ENCODE data around the gene ASIC3.

ASIC3 gene

GRCh38 chr7:151093748-151094147 lies 45.4 kb downstream of the ASIC3 start:
- no peaks in the 10 kb centered on the region for H3K27me3 ChIP-seq (replicated peaks; ENCODE audit: control insufficient read depth, insufficient read depth, low read length)
- no peak overlapping the region for H3K4me3 ChIP-seq (ENCODE audit: low read length)
- H3K9me3 ChIP-seq (ENCODE audit: control insufficient read depth, low read length) = no peaks in the 10 kb centered on the region
- H3K36me3 ChIP-seq (ENCODE audit: control insufficient read depth, insufficient read depth, low read length, severe bottlenecking) = peaks cover 3% of the 10 kb centered on the region
- no peak for DNase-seq (ENCODE audit: low read depth)
- no peak overlapping the region for H3K9ac ChIP-seq (ENCODE audit: low read length)
- peaks cover 59% of the 10 kb centered on the region for H3K4me1 ChIP-seq (ENCODE audit: control insufficient read depth, insufficient read depth, low read length)

GRCh38 chr7:151094675-151095074 lies 46.3 kb downstream of the ASIC3 start:
- peaks cover 3% of the 10 kb centered on the region for H3K36me3 ChIP-seq (ENCODE audit: control insufficient read depth, insufficient read depth, low read length, severe bottlenecking)
- no peak overlapping the region for H3K4me3 ChIP-seq (ENCODE audit: low read length)
- H3K27me3 ChIP-seq (replicated peaks; ENCODE audit: control insufficient read depth, insufficient read depth, low read length) = no peaks in the 10 kb centered on the region
- H3K9me3 ChIP-seq (ENCODE audit: control insufficient read depth, low read length) = no peaks in the 10 kb centered on the region
- DNase-seq (ENCODE audit: low read depth) = no peak
- peaks cover 49% of the 10 kb centered on the region for H3K4me1 ChIP-seq (ENCODE audit: control insufficient read depth, insufficient read depth, low read length)
- no peak overlapping the region for H3K9ac ChIP-seq (ENCODE audit: low read length)

- H3K9ac ChIP-seq (ENCODE audit: low read length) = no peak overlapping the region
- H3K4me3 ChIP-seq (ENCODE audit: low read length) = no peak overlapping the region
- H3K36me3 ChIP-seq (ENCODE audit: control insufficient read depth, insufficient read depth, low read length, severe bottlenecking) = peaks cover 3% of the 10 kb centered on the region
- no peaks in the 10 kb centered on the region for H3K27me3 ChIP-seq (replicated peaks; ENCODE audit: control insufficient read depth, insufficient read depth, low read length)
- H3K4me1 ChIP-seq (ENCODE audit: control insufficient read depth, insufficient read depth, low read length) = peaks cover 43% of the 10 kb centered on the region
- no peak for DNase-seq (ENCODE audit: low read depth)
- no peaks in the 10 kb centered on the region for H3K9me3 ChIP-seq (ENCODE audit: control insufficient read depth, low read length)
Observed at GRCh38 chr7:151095123-151095797, 46.9 kb downstream of the ASIC3 start.

GRCh38 chr7:151095828-151096475 lies 47.6 kb downstream of the ASIC3 start:
- Histone ChIP-seq H3K27me3 (replicated peaks; ENCODE audit: control insufficient read depth, insufficient read depth, low read length) (no peaks in the 10 kb centered on the region), H3K9me3 (ENCODE audit: control insufficient read depth, low read length) (no peaks in the 10 kb centered on the region), H3K36me3 (ENCODE audit: control insufficient read depth, insufficient read depth, low read length, severe bottlenecking) (peaks cover 3% of the 10 kb centered on the region), H3K4me3 (ENCODE audit: low read length) (no peak overlapping the region), H3K9ac (ENCODE audit: low read length) (no peak overlapping the region), H3K4me1 (ENCODE audit: control insufficient read depth, insufficient read depth, low read length) (peaks cover 37% of the 10 kb centered on the region)
- no peak for DNase-seq (ENCODE audit: low read depth)

GRCh38 chr7:151099486-151100211 lies 51.3 kb downstream of the ASIC3 start:
- no peak overlapping the region for H3K9ac ChIP-seq (ENCODE audit: low read length)
- peaks cover 10% of the 10 kb centered on the region for H3K4me1 ChIP-seq (ENCODE audit: control insufficient read depth, insufficient read depth, low read length)
- no peak overlapping the region for H3K4me3 ChIP-seq (ENCODE audit: low read length)
- no peaks in the 10 kb centered on the region for H3K27me3 ChIP-seq (replicated peaks; ENCODE audit: control insufficient read depth, insufficient read depth, low read length)
- DNase-seq (ENCODE audit: low read depth) = no peak
- no peaks in the 10 kb centered on the region for H3K9me3 ChIP-seq (ENCODE audit: control insufficient read depth, low read length)
- H3K36me3 ChIP-seq (ENCODE audit: control insufficient read depth, insufficient read depth, low read length, severe bottlenecking) = peaks cover 5% of the 10 kb centered on the region

GRCh38 chr7:151100921-151101320 lies 52.6 kb downstream of the ASIC3 start:
- no peak for DNase-seq (ENCODE audit: low read depth)
- Histone ChIP-seq H3K27me3 (replicated peaks; ENCODE audit: control insufficient read depth, insufficient read depth, low read length) (no peaks in the 10 kb centered on the region), H3K9me3 (ENCODE audit: control insufficient read depth, low read length) (no peaks in the 10 kb centered on the region), H3K9ac (ENCODE audit: low read length) (no peak overlapping the region), H3K36me3 (ENCODE audit: control insufficient read depth, insufficient read depth, low read length, severe bottlenecking) (peaks cover 8% of the 10 kb centered on the region), H3K4me3 (ENCODE audit: low read length) (no peak overlapping the region), H3K4me1 (ENCODE audit: control insufficient read depth, insufficient read depth, low read length) (peaks cover 12% of the 10 kb centered on the region)

GRCh38 chr7:151101621-151102396 lies 53.5 kb downstream of the ASIC3 start:
- Histone ChIP-seq H3K27me3 (replicated peaks; ENCODE audit: control insufficient read depth, insufficient read depth, low read length) (no peaks in the 10 kb centered on the region), H3K4me3 (ENCODE audit: low read length) (no peak overlapping the region), H3K9ac (ENCODE audit: low read length) (no peak overlapping the region), H3K9me3 (ENCODE audit: control insufficient read depth, low read length) (no peaks in the 10 kb centered on the region), H3K4me1 (ENCODE audit: control insufficient read depth, insufficient read depth, low read length) (peaks cover 12% of the 10 kb centered on the region), H3K36me3 (ENCODE audit: control insufficient read depth, insufficient read depth, low read length, severe bottlenecking) (peaks cover 13% of the 10 kb centered on the region)
- DNase-seq (ENCODE audit: low read depth) = no peak
